ENCODE data around the gene MAML3. TPM values are rescaled to one million over a fixed set of nuclear protein-coding genes. Genes with fewer than 3 reads are reported as not detected.

The MAML3 gene
- polyA plus RNA-seq, 1 donor (not counting 4 experiments of a cell fraction or from before 2014, with no cell fraction given) = 0.68 TPM

DNA sequence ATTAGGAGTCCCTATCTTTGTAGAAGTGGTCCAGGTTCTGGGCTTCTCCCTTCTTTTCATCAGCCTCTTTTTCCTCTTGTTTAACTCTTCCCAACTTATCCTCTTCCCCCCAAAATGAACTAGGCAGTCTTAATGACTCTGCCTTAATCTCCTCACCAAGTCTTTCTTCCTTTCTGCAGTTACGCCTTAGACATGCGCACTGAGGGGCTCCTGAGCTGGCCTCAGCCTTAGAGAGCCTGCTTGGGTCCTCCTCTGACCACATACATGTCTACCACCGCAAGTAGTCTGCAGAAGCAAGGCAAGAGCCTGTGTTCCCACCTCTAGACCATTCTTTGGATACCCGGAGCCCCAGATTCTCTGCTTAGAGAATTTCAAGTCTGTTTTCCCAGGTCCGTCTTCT is 288.4 kb downstream of the MAML3 start:
- no peak for TF ChIP-seq EZH2 (IDR thresholded peaks at IDR 0.05; ENCODE audit: low read length)
- TF ChIP-seq, protein P1, sequence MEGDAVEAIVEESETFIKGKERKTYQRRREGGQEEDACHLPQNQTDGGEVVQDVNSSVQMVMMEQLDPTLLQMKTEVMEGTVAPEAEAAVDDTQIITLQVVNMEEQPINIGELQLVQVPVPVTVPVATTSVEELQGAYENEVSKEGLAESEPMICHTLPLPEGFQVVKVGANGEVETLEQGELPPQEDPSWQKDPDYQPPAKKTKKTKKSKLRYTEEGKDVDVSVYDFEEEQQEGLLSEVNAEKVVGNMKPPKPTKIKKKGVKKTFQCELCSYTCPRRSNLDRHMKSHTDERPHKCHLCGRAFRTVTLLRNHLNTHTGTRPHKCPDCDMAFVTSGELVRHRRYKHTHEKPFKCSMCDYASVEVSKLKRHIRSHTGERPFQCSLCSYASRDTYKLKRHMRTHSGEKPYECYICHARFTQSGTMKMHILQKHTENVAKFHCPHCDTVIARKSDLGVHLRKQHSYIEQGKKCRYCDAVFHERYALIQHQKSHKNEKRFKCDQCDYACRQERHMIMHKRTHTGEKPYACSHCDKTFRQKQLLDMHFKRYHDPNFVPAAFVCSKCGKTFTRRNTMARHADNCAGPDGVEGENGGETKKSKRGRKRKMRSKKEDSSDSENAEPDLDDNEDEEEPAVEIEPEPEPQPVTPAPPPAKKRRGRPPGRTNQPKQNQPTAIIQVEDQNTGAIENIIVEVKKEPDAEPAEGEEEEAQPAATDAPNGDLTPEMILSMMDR (optimal IDR thresholded peaks at IDR 0.05 in 1 of 3, IDR thresholded peaks at IDR 0.05 in 1 of 3, conservative IDR thresholded peaks at IDR 0.05 in 1 of 3; ENCODE audit: extremely low read depth in 1 of 3, insufficient read depth in 2 of 3, low read length in 3 of 3) = no peak
- Histone ChIP-seq H3K9me3 (ENCODE audit: control insufficient read depth, low read depth, low read length) (no peaks in the 10 kb centered on the region), H3K27ac (ENCODE audit: control insufficient read depth, insufficient read depth, low read length) (no peak overlapping the region), H3K4me3 (ENCODE audit: control insufficient read depth in 2 of 3, extremely low read depth in 1 of 3, insufficient read depth in 2 of 3, low read depth in 1 of 3, low read length in 3 of 3) (no peak overlapping the region), H3K4me2 (ENCODE audit: control insufficient read depth, extremely low read depth, insufficient read depth, low read depth, low read length) (no peak overlapping the region), H3K27me3 (ENCODE audit: control insufficient read depth, extremely low read depth, insufficient read depth, low read length) (no peaks in the 10 kb centered on the region), H3K79me2 (ENCODE audit: control insufficient read depth, insufficient read depth, low read length) (no peaks in the 10 kb centered on the region), H4K20me1 (ENCODE audit: control insufficient read depth, extremely low read depth, insufficient read depth, low read length) (no peaks in the 10 kb centered on the region), H3K9ac (ENCODE audit: control insufficient read depth, extremely low read depth, insufficient read depth, low read length) (no peak overlapping the region), H2AFZ (ENCODE audit: control insufficient read depth, low read length) (no peak overlapping the region), H3K9me1 (ENCODE audit: control insufficient read depth, extremely low read depth, insufficient read depth, low read length) (no peaks in the 10 kb centered on the region), H3K4me1 (ENCODE audit: control insufficient read depth, extremely low read depth, insufficient read depth, low read length) (peaks cover 2% of the 10 kb centered on the region), H3K36me3 (ENCODE audit: control insufficient read depth in 2 of 2, extremely low read depth in 1 of 2, insufficient read depth in 2 of 2, low read length in 2 of 2) (no peaks in the 10 kb centered on the region)
- FAIRE-seq = no peak
- no peak for DNase-seq (ENCODE audit: low read depth, low spot score)
- dilution Hi-C loops (cut with MboI; ENCODE audit: extremely low pct_ligation_motif_present, low sequenced_read_pairs) = no loop called here

DNA sequence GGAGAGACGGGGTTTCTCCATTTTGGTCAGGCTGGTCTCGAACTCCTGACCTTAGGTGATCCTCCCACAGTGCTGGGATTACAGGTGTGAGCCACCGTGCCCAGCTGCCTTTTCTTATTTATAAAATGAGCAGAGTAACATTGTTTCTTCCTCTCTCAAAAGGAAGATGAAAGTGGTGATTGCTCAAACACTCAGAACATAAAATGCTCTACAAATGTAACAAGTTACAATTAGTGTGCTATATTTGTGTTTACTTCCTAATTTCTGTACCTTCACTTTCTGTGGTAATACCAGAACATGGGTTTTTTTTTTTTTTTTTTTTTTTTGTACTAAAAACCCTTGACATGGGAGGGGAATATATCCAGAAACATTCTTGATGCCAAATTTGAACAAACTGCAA is 290.5 kb downstream of the MAML3 start:
- H3K9me1 ChIP-seq (ENCODE audit: control insufficient read depth, extremely low read depth, insufficient read depth, low read length) = no peaks in the 10 kb centered on the region
- H3K4me3 ChIP-seq (ENCODE audit: control insufficient read depth in 2 of 3, extremely low read depth in 1 of 3, insufficient read depth in 2 of 3, low read depth in 1 of 3, low read length in 3 of 3) = no peak overlapping the region
- no peaks in the 10 kb centered on the region for H3K9me3 ChIP-seq (ENCODE audit: control insufficient read depth, low read depth, low read length)
- H2AFZ ChIP-seq (ENCODE audit: control insufficient read depth, low read length) = no peak overlapping the region
- no peaks in the 10 kb centered on the region for H3K27me3 ChIP-seq (ENCODE audit: control insufficient read depth, extremely low read depth, insufficient read depth, low read length)
- dilution Hi-C loops (cut with MboI; ENCODE audit: extremely low pct_ligation_motif_present, low sequenced_read_pairs) = no loop called here
- H3K4me2 ChIP-seq (ENCODE audit: control insufficient read depth, extremely low read depth, insufficient read depth, low read depth, low read length) = no peak overlapping the region
- no peaks in the 10 kb centered on the region for H4K20me1 ChIP-seq (ENCODE audit: control insufficient read depth, extremely low read depth, insufficient read depth, low read length)
- DNase-seq (ENCODE audit: low read depth, low spot score) (no peak), FAIRE-seq (no peak)
- H3K79me2 ChIP-seq (ENCODE audit: control insufficient read depth, insufficient read depth, low read length) = no peaks in the 10 kb centered on the region
- peaks cover 2% of the 10 kb centered on the region for H3K4me1 ChIP-seq (ENCODE audit: control insufficient read depth, extremely low read depth, insufficient read depth, low read length)
- TF ChIP-seq, protein P1 (optimal IDR thresholded peaks at IDR 0.05 in 1 of 3, IDR thresholded peaks at IDR 0.05 in 1 of 3, conservative IDR thresholded peaks at IDR 0.05 in 1 of 3; ENCODE audit: extremely low read depth in 1 of 3, insufficient read depth in 2 of 3, low read length in 3 of 3) = no peak
- no peak for TF ChIP-seq EZH2 (IDR thresholded peaks at IDR 0.05; ENCODE audit: low read length)
- H3K27ac ChIP-seq (ENCODE audit: control insufficient read depth, insufficient read depth, low read length) = no peak overlapping the region
- H3K9ac ChIP-seq (ENCODE audit: control insufficient read depth, extremely low read depth, insufficient read depth, low read length) = no peak overlapping the region
- H3K36me3 ChIP-seq (ENCODE audit: control insufficient read depth in 2 of 2, extremely low read depth in 1 of 2, insufficient read depth in 2 of 2, low read length in 2 of 2) = no peaks in the 10 kb centered on the region
